K562 (cell line): Measurements from ENCODE around the gene PDE4D. TPM values are rescaled to one million over a fixed set of nuclear protein-coding genes. Genes with fewer than 3 reads are reported as not detected.

Source experiments
- ATAC-seq: fragments of 200-7000 bp; cut with Tn5 transposase; 3 replicates; pipeline ENCODE4 v1.9.1; 2020; ENCODE audit warnings: moderate library complexity
- BruUV-seq: library from RNA; stranded (reverse); fragments of 400-500 nt; replicated peaks from 2 replicates; lab custom pipeline; 2021; lab: Mats Ljungman, UMichigan
- CTCF ChIA-PET: fragments of 300-600 bp; formaldehyde crosslinking; extraction: SDS; loops from one replicate; lab custom pipeline; 2021; ENCODE audit warnings: low intra/inter-chr PET ratio; lab: Yijun Ruan, JAX
- POLR2A ChIA-PET: fragments of 300-600, 350-650 bp; sonication (Branson Sonifier 250); formaldehyde crosslinking; extraction: SDS; loops from one replicate; lab custom pipeline; 2021; ENCODE audit warnings: antibody characterized with exemption, inconsistent platforms; lab: Yijun Ruan, JAX
- DNase-seq, 4 experiments: peaks; one replicate each; pipeline versions ENCODE4 v3.0.0 to v3.0.0-alpha.2; 2011 to 2018; ENCODE audit warnings: low spot score in 3 of 4, mixed read lengths in 3 of 4; ENCODE audit errors: extremely low read depth in 1 of 4
- FAIRE-seq: peaks from 2 replicates; lab custom pipeline; 2011; peaks lifted over from hg19 to GRCh38; lab: Jason Lieb, UNC
- H2AFZ ChIP-seq: 2 replicates; pipeline ENCODE4 v1.6.0; 2011; ENCODE audit warnings: low read depth, low read length, control low read depth, inconsistent platforms
- H3K27ac ChIP-seq: fragments of 200-600 bp; 3 replicates; pipeline ENCODE4 v1.8.0; 2011; ENCODE audit warnings: low read depth, mild to moderate bottlenecking, control low read depth, inconsistent platforms, low read length, moderate library complexity, mixed read lengths; ENCODE audit errors: extremely low read depth
- H3K27me3 ChIP-seq, 2 experiments: fragments of 300-600 bp in 1 of 2; 2 replicates in 1 of 2; 3 replicates in 1 of 2; pipeline versions ENCODE4 v1.6.0 to v1.8.0; 2011; ENCODE audit warnings: inconsistent platforms in 2 of 2, low read length in 2 of 2, mild to moderate bottlenecking in 1 of 2, mixed read lengths in 1 of 2, moderate library complexity in 1 of 2; ENCODE audit not compliant: control insufficient read depth in 2 of 2, insufficient read depth in 2 of 2
- H3K36me3 ChIP-seq: fragments of 300-600 bp; 3 replicates; pipeline ENCODE4 v1.8.0; 2011; ENCODE audit warnings: mild to moderate bottlenecking, low read length, inconsistent platforms; ENCODE audit not compliant: control insufficient read depth, insufficient read depth
- H3K4me1 ChIP-seq, 2 experiments: fragments of 200-600 bp in 1 of 2; replicated peaks in 1 of 2; 2 replicates in 1 of 2; 3 replicates in 1 of 2; pipeline versions ENCODE4 v1.5.1 to v1.8.0; 2011; ENCODE audit warnings: inconsistent platforms in 2 of 2, low read length in 2 of 2, mild to moderate bottlenecking in 1 of 2, mixed read lengths in 1 of 2, moderate library complexity in 1 of 2; ENCODE audit not compliant: control insufficient read depth in 2 of 2, insufficient read depth in 2 of 2
- H3K4me2 ChIP-seq: 2 replicates; pipeline ENCODE4 v1.6.1; 2011; ENCODE audit warnings: low read length, control low read depth, inconsistent platforms, mixed read lengths; ENCODE audit not compliant: insufficient read depth
- H3K4me3 ChIP-seq: fragments of 200-600 bp; sonication (generic), shearing (Covaris generic); 2 replicates; pipeline ENCODE4 v1.5.1; 2016; ENCODE audit warnings: control low read depth, inconsistent platforms
- H3K79me2 ChIP-seq: fragments of 200-600 bp; 3 replicates; pipeline ENCODE4 v1.8.0; 2011; ENCODE audit warnings: low read length, inconsistent platforms; ENCODE audit not compliant: control insufficient read depth, insufficient read depth
- H3K9ac ChIP-seq, 2 experiments: 2 replicates each; pipeline versions ENCODE4 v1.6.0 to v1.6.1; 2011; ENCODE audit warnings: low read depth in 2 of 2, low read length in 2 of 2, control low read depth in 1 of 2, inconsistent platforms in 1 of 2, mild to moderate bottlenecking in 1 of 2, mixed read lengths in 1 of 2; ENCODE audit not compliant: insufficient read depth in 1 of 2
- H3K9me1 ChIP-seq: one replicate; pipeline ENCODE4 v1.6.0; 2011; ENCODE audit warnings: inconsistent platforms, mild to moderate bottlenecking, low read length, moderate library complexity; ENCODE audit not compliant: control insufficient read depth, insufficient read depth
- H3K9me3 ChIP-seq: replicated peaks from 2 replicates; pipeline ENCODE4 v1.5.1; 2011; ENCODE audit warnings: low read depth, low read length, inconsistent platforms; ENCODE audit not compliant: control insufficient read depth, insufficient read depth
- H4K20me1 ChIP-seq: replicated peaks from 2 replicates; pipeline ENCODE4 v1.6.1; 2011; ENCODE audit warnings: low read length, inconsistent platforms, mixed read lengths; ENCODE audit not compliant: control insufficient read depth, insufficient read depth
- REST ChIP-seq, 2 experiments: fragments of 450-650 bp; formaldehyde crosslinking in 1 of 2; IDR thresholded peaks; 2 replicates each; pipeline versions ENCODE4 v1.4.0 to v1.6.1; 2014 to 2020; ENCODE audit warnings: mild to moderate bottlenecking in 2 of 2, borderline replicate concordance in 1 of 2, low read depth in 1 of 2
- WGBS: fragments of 100-300 bp; shearing (Covaris generic); methylation state at CpG from one replicate; pipeline ENCODE4 v1.1.6; 2016; ENCODE audit warnings: low coverage, mixed read lengths; ENCODE audit not compliant: insufficient coverage; ENCODE audit errors: missing lambda C conversion rate; 5-methylcytosine and 5-hydroxymethylcytosine counted together
- in situ Hi-C: fragments of 300-500 bp; cut with MboI; formaldehyde crosslinking; loops from 4 replicates; pipeline ENCODE4 v1.15.0; 2018; ENCODE audit warnings: inconsistent platforms, mixed read lengths
- intact Hi-C: fragments of 100-400 bp; cut with micrococcal nuclease; formaldehyde crosslinking; loops from 2 replicates; pipeline ENCODE4 v1.14.2; 2022
- polyA plus RNA-seq, 8 experiments: library from polyadenylated mRNA; depleted of rRNA in 4 of 8; stranded (reverse) in 5 of 8; unstranded in 3 of 8; fragments of >200 nt; fragmentation: Nextera tagmentation in 2 of 8; fragmentation: Illumina TruSeq in 1 of 8; extraction: Ambion mirVana in 2 of 8; extraction: Trizol in 1 of 8; gene quantifications; 2 replicates each; pipeline versions ENCODE4 v1.2.1 to v1.2.3, GENCODE V29; 2011 to 2014; ENCODE audit warnings: inconsistent platforms in 1 of 8, missing spikeins in 1 of 8
- total RNA-seq, 7 experiments: library from RNA; depleted of rRNA in 6 of 7; stranded (reverse); fragments of >200 nt in 6 of 7; fragmentation: Illumina TruSeq in 2 of 7; extraction: Trizol in 2 of 7; gene quantifications; 2 replicates each; pipeline versions ENCODE4 v1.2.1 to v1.2.3, GENCODE V29; 2011 to 2021; ENCODE audit warnings: low replicate concordance in 1 of 7

The PDE4D gene
- total and polyA plus RNA-seq, 9 of the 15 experiments (the other 6 are each of a cell fraction or from before 2014, with no cell fraction given) = 0.04 to 0.46 (median 0.13) TPM

DNA sequence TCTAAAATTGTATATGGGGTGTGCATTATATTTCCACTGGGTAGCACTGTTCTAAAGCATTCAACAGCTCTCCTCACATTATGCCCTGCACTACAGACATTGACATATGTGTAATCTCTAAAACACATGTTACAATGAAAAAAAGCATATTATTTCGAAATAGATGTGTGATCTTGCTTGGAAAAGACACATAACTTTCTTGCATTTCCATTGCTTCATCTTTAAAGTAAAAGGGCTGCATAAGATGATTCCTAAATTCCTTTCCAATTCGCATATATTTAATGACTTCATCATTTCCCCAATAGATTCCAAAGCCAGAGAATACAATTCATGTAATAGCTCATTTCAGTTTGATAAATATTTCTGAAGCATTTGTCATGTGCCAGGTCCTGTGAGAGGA lies 566.9 kb downstream of the PDE4D start:
- Histone ChIP-seq H3K9me3 (no peaks in the 10 kb centered on the region; the same call in 1 of the 2 replicates), H2AFZ (no peak overlapping the region), H3K9me1 (no peaks in the 10 kb centered on the region), H4K20me1 (no peaks in the 10 kb centered on the region), H3K4me2 (no peak overlapping the region), H3K79me2 (no peaks in the 10 kb centered on the region), H3K9ac (no peak overlapping the region), H3K27me3 (no peaks in the 10 kb centered on the region), H3K4me1 (no peaks in the 10 kb centered on the region), H3K27ac (no peak overlapping the region), H3K36me3 (no peaks in the 10 kb centered on the region), H3K4me3 (no peak overlapping the region)
- in situ Hi-C loops = no loop called here
- DNase-seq = no peak
- 3% methylated on average over 2 of the region's 2 CpGs for WGBS
- FAIRE-seq = no peak
- intact Hi-C loops = no loop called here
- BruUV-seq = no TSS peak
- CTCF ChIA-PET = no interaction called here
- POLR2A ChIA-PET = no interaction called here
- no peak for TF ChIP-seq REST (IDR thresholded peaks at IDR 0.05; ENCODE audit: borderline replicate concordance)
- TF ChIP-seq REST (CRISPR knock-in tag; IDR thresholded peaks at IDR 0.05; ENCODE audit: low read depth) = no peak
- no peak for ATAC-seq
